GM19328 (cell line): ENCODE results near the gene TJP3.
A peak's percentile ranks its signal among the peaks of the same experiment; 100 is the strongest.

Experiments
- ATAC-seq: cut with Tn5 transposase; IDR thresholded peaks from one replicate; pipeline ENCODE4 v1.9.1; 2021; ENCODE audit warnings: mild to moderate bottlenecking, moderate library complexity; ENCODE audit not compliant: unreplicated experiment

TJP3 gene

DNA sequence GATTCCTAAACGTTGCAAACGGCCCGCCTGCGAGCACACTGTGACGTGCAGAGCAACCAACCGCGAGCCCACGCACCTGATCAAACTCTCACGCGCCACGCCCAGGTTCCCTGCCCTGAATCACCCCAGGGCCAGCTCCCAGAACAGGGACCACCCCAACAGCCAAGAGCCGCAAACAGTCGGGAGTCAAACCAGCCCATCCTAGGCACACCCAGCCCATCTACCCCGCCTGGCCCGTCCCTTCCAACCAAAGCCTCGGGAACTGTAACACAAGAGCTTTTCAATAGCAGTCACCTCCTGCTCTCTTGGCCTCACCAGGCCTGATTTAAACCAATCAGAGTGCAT lies 16.8 kb upstream of the TJP3 start:
- ATAC-seq: no peak

DNA sequence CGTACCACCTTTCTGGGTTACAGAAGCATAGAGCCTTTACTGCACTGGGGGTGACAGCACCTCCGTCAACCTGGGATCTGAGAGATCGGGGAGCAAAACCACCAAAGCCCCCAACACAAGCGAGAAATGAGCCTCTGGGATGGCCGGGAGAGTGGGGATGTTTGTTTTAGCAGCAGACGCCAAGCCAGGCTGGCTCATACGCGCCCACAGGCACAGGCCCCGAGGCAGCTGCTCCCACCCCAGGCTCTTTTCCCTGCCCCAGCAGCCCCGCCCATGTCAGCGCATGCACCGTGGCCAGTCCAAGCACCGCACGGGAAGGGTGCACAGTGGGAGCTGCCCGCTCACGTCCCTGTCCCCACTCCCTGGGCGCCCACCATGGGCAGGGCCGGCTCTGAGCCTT lies 16.5 kb upstream of the TJP3 start:
- ATAC-seq: no peak

DNA sequence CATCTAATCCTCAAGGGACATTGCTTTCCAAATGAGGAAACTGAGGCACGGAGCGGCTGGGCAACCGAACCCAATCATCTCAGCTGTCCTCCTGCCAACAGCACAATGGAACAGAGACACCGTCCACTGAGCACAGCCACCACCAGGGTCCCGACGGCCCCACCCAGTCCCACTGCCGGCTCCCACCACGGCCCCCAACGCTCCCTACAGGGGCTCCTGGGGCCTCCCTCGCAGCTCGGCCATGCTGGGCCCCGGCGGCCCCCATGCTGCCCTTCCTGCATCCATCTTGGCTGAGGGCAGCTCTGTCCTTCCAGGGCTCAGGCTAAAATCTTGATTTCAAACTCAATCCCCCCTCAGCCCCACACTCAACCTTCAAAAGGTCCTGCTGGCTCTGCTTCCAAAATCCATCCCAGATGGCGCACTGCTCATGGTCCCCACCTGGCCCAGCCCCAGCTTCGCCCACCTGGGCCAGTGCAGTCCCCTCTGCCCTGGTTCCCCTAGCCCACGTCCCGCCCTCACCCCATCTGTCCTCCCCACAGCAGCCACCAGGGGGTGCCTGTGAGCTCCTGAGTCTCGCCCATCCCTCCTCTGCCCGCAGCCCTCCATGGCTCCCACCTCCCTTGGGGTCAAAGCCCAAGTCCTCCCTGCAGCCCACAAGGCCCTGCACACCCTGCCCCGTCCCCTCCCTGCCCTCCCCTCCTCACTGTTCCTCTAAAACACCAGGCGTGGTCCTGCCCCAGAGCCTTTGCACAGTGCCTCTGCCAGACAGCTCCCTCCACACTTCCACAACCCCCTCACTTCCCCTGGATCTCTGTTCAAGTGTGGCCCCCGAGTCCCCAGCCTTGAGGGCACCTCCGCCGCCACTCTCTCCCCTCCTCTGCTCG lies 15.8 kb upstream of the TJP3 start:
- no peak for ATAC-seq

DNA sequence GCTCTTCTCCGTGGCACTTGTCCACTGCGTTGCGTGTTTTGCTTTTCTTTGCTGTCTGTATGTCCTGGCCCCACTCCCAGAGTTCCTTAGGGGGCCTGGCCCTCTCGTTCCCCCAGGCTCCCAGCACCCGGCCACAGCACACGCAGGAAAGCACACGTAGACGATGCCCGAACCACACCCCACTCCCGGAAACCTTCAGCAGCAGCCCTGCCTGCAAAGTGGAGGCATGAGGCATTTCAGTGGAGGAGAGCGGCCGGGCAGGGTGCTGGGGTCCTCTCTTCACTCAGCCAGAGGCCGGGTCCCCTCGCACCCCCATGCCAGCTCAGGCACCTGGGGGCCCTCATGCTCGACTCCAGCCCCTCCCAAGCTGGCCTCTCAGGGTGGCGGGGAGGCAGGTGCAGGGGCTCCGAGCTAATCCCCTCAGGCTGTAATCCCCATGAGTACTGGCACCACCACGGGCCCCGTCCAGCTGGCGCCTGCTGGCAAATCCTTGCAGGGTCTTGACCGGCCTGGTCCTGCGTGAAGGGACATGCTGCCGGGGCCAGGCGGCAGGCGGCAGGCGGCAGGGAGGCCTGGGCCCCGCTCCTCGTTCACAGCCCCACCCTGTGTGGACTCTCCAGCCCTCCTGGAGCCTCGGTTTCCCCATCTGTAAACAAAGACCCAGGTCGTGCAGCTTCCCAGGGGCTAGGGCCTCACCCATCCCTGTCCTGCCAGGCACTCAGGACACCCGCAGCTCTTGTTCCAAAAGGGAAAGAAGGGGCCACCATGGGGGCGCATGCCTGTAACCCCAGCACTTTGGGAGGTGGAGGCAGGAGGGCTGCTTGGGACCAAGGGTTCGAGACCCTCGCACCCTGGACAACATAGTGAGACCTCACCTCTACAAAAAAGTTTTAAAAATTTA lies 14.9 kb upstream of the TJP3 start:
- no peak for ATAC-seq

DNA sequence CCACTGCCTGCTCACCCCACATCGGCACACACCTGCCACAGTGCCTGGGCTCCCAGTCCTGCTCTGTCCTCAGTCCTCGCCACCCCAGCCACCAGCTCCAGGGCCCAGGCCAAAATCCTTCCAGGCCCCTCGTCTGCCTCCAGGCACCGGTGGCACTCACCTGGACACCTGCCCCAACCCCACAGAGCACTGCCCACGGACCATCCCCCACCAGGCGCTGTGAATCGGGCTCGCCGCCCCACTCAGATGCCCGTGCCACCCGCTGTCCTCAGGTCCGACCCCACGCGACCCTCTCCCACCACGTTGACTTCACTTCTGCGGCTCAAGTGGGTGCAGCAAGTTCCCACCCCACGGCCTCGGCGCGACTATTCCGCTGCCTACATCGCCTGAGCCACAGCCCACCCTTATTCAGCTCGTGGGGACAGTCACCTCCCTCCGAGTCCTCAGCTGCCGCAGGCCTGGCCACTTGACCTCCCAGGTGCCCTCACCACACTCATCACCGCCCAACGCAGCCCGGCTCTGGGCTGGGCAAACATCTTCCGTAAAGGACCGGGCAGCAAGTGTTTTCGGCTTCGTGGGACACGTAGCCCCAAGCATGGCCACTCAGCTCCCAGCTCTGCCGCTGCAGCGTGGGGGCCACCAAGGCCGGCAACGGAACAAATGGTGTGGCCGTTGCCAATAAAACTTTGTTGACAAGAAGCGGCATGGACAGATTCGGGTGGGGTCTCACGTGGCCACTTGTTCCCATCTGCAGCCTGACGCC lies 13.6 kb upstream of the TJP3 start:
- no peak for ATAC-seq

DNA sequence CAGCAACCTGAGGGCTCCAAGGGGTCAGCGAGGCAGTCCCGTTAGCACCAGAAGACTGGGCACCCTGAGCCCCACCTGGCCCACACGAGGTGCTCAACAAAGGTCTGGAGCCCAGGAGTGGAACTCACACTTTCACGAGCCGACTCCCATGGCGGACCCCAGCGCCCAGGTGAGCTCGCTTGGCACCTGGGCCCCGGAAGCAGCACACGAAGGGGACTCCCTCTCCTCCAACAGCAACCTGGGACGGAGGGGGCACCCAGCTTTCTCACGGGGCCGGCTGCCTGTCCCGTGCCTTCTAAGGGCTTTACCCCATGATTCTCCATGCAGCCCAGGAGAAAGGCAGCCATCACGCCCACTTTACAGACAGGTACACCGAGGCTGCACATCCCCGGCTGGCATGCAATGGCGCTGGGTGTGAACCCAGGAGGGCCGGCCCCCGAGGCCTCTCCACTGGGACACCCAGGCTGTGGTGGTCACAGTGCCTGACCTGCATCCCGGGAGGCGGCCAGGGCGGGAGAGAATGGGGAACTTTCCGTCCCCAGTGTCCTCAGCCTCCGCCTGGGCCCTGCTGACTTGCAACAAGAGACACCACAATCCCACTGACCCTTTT lies 13.0 kb upstream of the TJP3 start:
- ATAC-seq: no peak

DNA sequence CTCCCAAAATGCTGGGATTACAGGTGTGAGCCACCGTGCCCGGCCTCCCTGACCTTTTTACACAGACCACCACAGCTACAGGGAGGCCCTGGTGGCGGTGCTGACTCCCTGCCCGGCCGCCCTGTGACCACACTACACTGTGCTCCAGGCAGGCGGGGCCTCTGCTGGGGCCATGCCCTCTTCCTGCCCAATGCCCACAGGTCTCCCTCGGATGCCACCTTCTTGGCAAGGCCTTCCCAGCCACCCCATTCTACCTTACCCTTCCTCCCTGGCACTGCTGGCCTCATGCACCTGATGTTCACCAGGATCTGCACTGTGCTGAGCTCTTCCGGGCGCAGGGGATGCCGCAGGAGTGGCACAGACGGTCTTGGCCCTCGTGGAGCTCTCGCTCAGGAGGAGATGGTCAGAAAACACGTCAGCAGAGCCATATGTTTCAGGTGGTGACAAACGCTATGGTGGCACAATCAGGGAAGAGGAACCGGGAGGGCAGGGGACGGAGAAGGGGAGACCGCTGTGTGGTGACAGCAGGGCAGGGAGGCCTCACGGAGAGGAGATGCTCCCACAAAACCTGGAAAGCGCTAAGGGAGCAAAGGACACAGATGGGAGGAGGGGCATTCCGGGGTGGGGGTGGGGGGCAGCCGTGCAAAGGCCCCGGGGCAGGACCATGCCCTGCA lies 12.1 kb upstream of the TJP3 start:
- no peak for ATAC-seq

DNA sequence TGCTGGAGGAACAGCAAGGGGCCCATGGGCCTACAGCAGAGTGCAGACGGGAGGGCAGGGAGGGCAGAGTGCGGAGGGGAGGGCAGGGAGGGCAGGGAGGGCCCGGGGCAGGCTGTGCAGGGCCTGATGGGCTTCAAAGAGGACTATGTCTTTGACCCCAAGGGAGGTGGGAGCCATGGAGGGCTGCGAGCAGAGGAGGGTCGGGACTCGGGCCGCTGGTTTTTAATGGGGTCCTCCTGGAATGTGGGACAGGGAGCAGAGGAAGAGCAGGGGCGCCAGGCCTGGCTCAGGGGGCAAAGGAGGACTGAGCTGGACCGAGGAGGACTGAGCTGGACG lies 11.6 kb upstream of the TJP3 start:
- ATAC-seq: no peak

DNA sequence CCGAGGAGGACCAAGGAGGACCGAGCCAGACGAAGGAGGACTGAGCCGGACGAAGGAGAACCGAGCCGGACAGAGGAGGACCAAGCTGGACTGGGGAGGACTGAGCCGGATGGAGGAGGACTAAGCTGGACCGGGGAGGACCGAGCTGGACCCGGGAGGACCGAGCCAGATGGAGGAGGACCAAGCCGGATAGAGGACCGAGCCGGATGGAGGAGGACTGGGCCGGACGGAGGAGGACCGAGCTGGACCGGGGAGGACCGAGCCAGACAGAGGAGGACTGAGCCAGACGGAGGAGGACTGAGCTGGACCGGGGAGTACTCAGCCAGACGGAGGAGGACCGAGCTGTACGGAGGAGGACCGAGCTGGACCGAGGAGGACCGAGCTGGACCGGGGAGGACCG lies 11.1 kb upstream of the TJP3 start:
- no peak for ATAC-seq

DNA sequence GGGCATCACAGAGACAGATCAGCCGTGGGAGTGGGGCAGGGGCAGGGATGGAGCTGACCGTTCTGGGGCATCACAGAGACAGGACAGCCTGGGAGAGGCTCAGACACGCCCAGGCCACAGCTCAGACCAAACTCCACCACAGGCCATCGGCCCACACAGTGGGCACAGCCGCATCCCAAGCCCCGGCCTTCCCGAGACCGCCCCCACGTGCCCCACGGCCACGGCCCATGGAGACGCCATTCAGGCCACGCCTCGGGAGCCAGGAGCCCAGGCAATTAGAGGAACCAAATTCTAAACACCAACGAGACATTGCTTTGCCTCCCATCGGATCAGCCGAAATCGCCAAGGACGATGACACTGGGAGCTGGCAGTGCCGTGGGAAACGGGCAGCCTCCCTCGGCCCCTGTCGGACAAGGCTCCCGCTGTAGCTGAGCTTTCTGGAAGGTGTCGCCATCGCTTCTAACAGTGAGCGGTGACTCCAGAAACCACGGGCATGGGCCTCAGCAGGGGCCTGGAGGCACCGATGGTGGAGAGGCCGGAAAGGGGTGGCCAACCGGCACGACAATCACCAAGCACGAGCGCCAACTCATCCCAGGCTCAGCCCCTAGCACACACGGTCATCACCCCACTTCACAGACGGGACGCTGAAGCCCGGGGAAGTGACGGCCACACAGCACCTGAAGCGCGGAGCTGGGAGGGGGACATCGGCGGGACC lies 10.4 kb upstream of the TJP3 start:
- ATAC-seq: no peak

DNA sequence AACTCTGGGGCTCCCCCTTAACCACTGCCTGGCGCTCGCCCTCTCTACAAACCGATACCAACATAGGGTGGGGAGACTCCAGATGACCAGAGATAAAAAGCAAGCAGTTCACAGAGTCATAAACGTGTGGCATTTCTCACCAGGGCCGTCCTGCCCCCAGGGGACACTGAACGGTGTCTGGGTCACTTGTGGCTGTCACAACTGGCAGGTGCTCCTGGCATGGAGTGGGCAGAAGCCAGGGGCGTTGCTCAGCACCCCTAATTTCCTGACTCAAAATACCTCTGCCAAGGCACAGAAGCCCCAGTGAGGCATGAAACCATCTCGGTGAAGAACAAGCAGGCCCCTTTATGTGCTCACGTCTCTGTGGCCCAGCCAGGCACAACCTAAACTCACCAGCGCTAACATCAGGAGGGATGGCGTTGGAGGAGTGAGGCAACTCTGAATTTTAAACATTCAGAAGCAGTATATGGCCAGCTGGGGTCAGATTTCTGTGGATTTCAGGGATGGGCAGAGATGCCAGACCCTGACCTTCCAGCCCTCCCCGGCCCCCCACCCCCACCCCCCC lies 9.7 kb upstream of the TJP3 start:
- no peak for ATAC-seq

DNA sequence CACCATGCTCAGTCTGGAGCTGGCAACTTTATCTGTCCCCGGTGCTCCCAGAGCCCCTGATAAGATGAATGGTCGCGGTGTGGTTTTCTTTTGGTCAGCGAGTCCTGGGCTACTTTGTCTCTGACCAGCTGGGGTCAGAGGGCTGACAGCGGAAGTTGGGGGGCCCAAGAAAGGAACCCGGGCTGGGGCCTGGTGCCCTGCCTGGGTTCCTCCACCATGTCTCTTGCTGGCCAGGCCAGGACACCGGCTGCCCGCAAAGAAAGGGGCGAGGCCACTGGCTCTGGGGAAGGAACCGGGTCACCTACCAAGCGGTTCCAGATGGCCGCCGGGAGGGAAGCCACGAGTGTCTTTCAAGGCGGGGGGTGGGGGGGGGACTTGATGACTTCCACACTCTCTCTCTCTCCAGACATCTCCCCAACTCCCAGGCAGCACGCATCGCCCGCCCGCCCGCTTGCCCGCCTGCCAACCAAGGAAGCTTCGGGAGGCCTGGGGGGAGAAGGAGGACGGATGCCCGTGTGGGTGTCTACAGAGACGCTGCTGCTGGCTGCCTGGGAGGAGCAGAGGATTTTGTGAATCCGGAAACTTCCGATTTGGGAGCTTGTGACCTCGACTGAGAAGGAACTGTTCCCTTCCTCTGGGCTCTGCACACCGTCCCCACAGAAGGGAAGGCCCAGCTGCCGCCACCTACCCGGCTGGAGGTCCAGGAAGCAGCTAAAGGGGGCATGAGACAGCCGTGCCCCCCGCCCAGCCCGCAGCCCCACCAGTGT lies 9.0 kb upstream of the TJP3 start:
- ATAC-seq: no peak

DNA sequence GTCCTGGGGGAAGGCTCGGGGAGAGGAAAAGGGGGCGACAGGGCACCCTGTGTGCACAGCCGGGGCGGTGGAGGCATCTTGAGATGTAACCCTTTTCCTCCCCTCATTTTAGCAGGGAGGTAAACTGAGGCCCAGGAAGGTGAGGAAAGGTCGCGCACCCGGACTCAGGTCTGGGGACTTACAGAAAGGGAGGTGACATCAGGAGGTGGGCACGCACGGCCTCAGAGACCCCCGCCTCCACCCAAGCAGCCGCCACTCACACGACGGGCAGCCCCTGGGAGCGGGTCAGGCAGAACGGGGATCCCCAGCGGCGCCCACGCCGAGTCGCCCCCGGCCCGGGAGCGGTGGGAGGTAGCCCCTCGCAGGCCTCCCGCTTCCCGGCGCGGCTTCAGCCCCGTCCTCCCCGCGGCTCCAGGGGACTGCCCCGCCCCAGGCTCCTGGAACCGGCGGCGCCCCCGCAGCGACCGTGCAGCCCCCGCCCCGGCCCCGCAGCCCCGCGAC lies 8.4 kb upstream of the TJP3 start:
- ATAC-seq: peak; percentile 9

DNA sequence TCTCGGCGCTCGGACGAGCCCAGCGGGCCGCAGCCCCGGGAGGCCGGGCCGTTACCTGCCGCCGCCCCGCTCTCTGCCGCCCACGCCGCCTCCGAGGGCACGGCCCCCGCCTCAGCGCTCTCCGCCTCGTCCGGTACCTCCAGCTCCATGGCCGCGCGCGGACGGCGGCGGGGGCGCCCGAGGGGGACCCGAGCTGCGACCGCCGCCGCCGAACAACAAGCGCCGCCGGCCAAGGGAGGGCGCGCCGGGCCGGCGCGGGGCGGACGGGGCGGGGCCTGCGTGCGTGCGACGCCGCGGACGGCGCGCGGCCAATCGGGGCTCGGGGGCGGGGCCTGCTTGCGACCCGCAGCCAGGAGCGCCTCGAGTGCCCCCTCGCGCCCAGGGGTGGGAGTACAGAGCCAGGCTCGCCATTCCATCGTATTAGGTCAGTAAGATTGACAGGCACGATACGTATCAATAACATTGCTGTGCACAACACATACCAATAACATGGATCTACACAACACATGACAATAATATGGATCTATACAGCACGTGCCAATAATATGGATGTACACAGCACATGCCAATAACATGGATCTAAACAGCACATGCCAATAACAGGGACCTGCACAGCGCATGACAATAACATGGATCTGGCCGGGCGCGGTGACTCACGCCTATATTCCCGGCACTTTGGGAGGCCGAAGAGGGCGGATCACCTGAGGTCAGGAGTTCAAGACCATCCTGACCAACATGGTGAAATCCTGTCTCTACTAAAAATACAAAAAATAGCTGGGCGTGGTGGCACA lies 7.7 kb upstream of the TJP3 start, which contains the start of gene PIP5K1C:
Gene PIP5K1C (minus strand): TSS at position 227 of the 791 bp plus-strand sequence. CDS start 78 bp downstream, at position 149.
- ATAC-seq: peak; percentile 90

DNA sequence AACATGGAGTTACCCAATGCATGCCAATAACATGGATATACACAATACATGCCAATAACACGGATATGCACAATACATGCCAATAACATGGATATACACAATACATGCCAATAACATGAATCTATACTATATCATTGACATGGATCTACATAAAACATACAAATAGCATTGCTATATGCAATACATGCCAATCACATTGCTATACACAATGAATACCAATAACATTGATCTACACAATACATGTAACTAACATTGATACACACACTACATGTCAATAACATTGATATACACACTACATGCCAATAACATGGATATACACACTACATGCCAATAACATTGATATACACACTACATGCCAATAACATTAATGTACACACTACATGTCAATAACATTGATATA lies 7.0 kb upstream of the TJP3 start:
- no peak for ATAC-seq

DNA sequence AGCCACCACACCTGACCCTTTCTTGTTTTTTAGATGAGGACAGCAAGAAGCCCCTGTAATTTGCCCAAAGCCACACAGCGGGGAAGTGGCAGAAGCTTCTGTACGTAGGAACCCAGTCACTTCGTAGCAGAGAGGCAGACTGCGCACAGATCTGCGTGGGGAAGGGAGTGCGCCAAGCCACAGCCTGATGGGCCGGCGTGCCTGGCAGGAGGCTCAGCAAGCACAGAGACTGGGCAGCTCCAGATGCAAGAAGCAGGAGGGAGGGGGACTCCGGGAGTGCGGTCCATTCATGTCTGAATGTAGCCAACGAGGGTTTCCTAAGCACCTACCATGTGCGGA lies 347 bp upstream of the TJP3 start:
- ATAC-seq: no peak

DNA sequence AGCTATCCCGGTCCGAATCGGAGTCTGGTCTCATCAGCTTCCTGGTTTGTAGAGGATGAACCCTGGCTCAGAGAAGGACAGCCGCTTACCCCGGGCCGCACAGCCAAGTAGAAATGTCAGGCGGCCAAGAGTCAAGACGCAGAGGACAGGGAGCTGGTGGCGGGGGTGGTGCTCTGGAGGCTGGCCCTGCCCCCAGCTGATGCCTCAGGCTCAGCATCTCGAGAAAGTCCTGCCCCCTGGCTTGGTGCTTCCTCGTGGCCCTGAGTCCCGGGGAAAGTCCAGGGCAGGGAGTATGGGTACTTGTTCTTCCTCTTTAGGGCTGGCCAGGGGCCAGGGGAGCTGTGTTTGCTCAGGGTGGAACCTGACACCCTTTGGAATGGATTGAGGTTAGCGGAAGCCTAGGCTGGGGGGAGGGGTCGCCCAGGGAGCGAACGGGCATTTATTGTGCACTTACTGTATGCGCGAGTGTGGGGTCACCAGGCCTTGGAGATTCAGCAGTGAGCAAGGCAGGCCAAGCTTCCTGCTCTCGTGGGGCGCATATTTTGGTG lies 2.2 kb downstream of the TJP3 start:
- no peak for ATAC-seq
